ENCODE results near the gene CYTH2. TPM values are rescaled to one million over a fixed set of nuclear protein-coding genes. Genes with fewer than 3 reads are reported as not detected.
A peak's percentile ranks its signal among the peaks of the same experiment; 100 is the strongest.
"Not testable (repeated sequence)": the region's sequence is repeated elsewhere in the genome, so short reads cannot be mapped to it uniquely, and the experiment has no call there.

CYTH2 gene
- total RNA-seq, 1 donor from 2014 or later = 30.6 TPM

DNA sequence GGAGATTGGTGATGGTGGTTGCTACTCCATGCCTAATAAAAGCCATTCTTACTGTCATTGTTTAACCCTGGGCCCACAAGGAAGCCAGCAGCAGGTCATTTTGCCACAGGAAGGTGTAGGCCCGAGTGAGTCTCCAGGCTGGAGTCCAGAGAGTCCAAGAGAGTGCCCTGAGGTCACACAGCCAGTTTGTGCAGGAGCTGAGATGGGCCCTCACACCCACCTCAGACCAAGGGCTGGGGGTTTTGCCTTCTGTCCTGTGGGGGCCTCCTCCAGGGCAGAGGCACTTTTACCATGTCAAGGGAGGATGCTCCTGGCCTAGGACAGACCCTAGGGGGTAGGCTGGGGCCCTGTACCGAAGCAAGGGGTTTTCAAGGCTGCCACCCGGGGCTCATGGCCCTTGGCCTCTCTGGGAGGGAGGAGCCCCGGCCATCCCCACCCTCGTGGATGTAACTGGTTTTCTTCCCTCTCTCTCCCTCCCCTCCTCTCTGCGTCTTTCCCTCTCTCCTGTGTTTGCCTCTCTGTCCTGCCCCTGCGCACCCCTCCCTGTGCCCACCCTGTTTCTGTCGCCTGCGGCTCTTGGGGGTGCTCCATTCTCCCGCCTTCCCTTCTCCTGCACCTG lies 8.0 kb downstream of the CYTH2 start:
- Mint-ChIP-seq H3K4me1 (peaks cover 20% of the 10 kb centered on the region), H3K36me3 (ENCODE audit: low read depth) (peaks cover 34% of the 10 kb centered on the region), H3K4me3 (no peak overlapping the region), H3K27me3 (no peaks in the 10 kb centered on the region), H3K9me3 (no peaks in the 10 kb centered on the region), H3K27ac (no peak overlapping the region)
- no peak for DNase-seq
- intact Hi-C loops (cut with micrococcal nuclease) = no loop called here

GRCh38 chr19:48477698-48478338 lies 8.6 kb downstream of the CYTH2 start:
- no peaks in the 10 kb centered on the region for H3K27me3 Mint-ChIP-seq
- H3K4me3 Mint-ChIP-seq = no peak overlapping the region
- intact Hi-C loops (cut with micrococcal nuclease) = no loop called here
- no peaks in the 10 kb centered on the region for H3K9me3 Mint-ChIP-seq
- no peak overlapping the region for H3K27ac Mint-ChIP-seq
- DNase-seq = no peak
- H3K4me1 Mint-ChIP-seq = peaks cover 20% of the 10 kb centered on the region
- H3K36me3 Mint-ChIP-seq (ENCODE audit: low read depth) = peaks cover 30% of the 10 kb centered on the region

- Mint-ChIP-seq H3K4me3 (no peak overlapping the region), H3K4me1 (peaks cover 20% of the 10 kb centered on the region)
- intact Hi-C loops (cut with micrococcal nuclease) = no loop called here
These were observed 9.4 kb downstream of the CYTH2 start for GRCh38 chr19:48478339-48479256.

DNA sequence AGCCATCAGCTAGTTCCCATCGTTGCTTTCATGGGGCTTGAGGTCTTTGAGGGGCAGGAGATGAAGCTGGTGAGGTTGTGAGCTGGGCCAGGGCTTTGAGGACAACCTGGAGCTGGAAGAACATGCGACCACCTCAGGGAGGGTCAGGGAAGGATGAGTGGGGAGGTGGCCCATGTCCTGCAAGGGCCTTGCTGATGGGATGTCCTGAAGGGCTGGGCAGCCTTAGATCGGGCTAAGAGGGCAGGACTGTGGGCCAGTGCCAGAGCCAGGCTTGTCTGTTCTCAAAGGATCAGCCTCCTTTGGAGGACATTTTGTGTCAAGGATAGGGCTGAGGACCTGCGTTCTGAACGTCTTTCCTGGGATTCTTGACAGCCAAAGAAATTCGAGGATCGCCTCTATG lies 10.5 kb downstream of the CYTH2 start:
- no peaks in the 10 kb centered on the region for H3K27me3 Mint-ChIP-seq
- intact Hi-C loops (cut with micrococcal nuclease) = no loop called here
- H3K4me1 Mint-ChIP-seq = peaks cover 19% of the 10 kb centered on the region
- DNase-seq = no peak
- H3K4me3 Mint-ChIP-seq = peak overlapping the region; percentile 39
- no peaks in the 10 kb centered on the region for H3K9me3 Mint-ChIP-seq
- H3K36me3 Mint-ChIP-seq (ENCODE audit: low read depth) = peaks cover 18% of the 10 kb centered on the region
- peak overlapping the region; percentile 54 for H3K27ac Mint-ChIP-seq

More at GRCh38 chr19:48478339-48479256, 9.4 kb downstream of the CYTH2 start:
- no peaks in the 10 kb centered on the region for H3K27me3 Mint-ChIP-seq
- no peak for DNase-seq
- H3K27ac Mint-ChIP-seq = no peak overlapping the region
- no peaks in the 10 kb centered on the region for H3K9me3 Mint-ChIP-seq
- H3K36me3 Mint-ChIP-seq (ENCODE audit: low read depth) = peaks cover 24% of the 10 kb centered on the region

DNA sequence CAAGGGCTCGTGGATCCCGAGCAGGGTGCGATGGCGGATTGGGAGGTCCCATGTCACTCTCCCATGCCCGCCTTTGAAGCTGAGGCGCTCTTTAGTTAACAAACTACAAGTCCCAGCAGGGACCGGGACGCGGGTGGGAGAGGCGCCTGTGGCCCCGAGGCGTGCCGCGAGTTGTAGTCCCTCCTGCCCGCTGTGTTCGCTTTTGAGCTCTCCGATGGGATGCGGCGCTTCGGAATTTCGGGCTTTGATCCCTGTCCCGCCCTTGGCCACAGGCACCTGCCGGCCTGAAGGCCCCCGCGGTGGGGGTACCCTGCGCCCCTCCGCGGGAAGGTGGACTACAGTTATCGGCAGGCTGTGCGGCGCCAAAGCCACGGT lies 11.0 kb downstream of the CYTH2 start:
- peak overlapping the region; percentile 87 for H3K4me3 Mint-ChIP-seq
- intact Hi-C loops (cut with micrococcal nuclease) = no loop called here
- DNase-seq = peak; percentile 73
- H3K27ac Mint-ChIP-seq = peak overlapping the region; percentile 90
- peaks cover 19% of the 10 kb centered on the region for H3K4me1 Mint-ChIP-seq
- no peaks in the 10 kb centered on the region for H3K27me3 Mint-ChIP-seq
- H3K9me3 Mint-ChIP-seq = no peaks in the 10 kb centered on the region
- H3K36me3 Mint-ChIP-seq (ENCODE audit: low read depth) = peaks cover 15% of the 10 kb centered on the region

- peak; percentile 90 for DNase-seq
- intact Hi-C loops (cut with micrococcal nuclease) = no loop called here
- peak overlapping the region; percentile 87 for H3K4me3 Mint-ChIP-seq
- peaks cover 19% of the 10 kb centered on the region for H3K4me1 Mint-ChIP-seq
- peak overlapping the region; percentile 90 for H3K27ac Mint-ChIP-seq
- H3K27me3 Mint-ChIP-seq = no peaks in the 10 kb centered on the region
- H3K36me3 Mint-ChIP-seq (ENCODE audit: low read depth) = peaks cover 10% of the 10 kb centered on the region
- H3K9me3 Mint-ChIP-seq = no peaks in the 10 kb centered on the region
These were observed 11.7 kb downstream of the CYTH2 start for GRCh38 chr19:48480558-48481500.

GRCh38 chr19:48481846-48482639 lies 12.9 kb downstream of the CYTH2 start:
- intact Hi-C loops (cut with micrococcal nuclease) = no loop called here
- peak overlapping the region; percentile 34 for H3K27ac Mint-ChIP-seq
- H3K4me1 Mint-ChIP-seq = peaks cover 19% of the 10 kb centered on the region
- H3K27me3 Mint-ChIP-seq = peaks cover 2% of the 10 kb centered on the region
- no peaks in the 10 kb centered on the region for H3K9me3 Mint-ChIP-seq
- H3K36me3 Mint-ChIP-seq (ENCODE audit: low read depth) = peaks cover 6% of the 10 kb centered on the region
- no peak for DNase-seq
- H3K4me3 Mint-ChIP-seq = peak overlapping the region; percentile 87

GRCh38 chr19:48483301-48483700 lies 14.1 kb downstream of the CYTH2 start:
- no peaks in the 10 kb centered on the region for H3K9me3 Mint-ChIP-seq
- intact Hi-C loops (cut with micrococcal nuclease) = no loop called here

DNA sequence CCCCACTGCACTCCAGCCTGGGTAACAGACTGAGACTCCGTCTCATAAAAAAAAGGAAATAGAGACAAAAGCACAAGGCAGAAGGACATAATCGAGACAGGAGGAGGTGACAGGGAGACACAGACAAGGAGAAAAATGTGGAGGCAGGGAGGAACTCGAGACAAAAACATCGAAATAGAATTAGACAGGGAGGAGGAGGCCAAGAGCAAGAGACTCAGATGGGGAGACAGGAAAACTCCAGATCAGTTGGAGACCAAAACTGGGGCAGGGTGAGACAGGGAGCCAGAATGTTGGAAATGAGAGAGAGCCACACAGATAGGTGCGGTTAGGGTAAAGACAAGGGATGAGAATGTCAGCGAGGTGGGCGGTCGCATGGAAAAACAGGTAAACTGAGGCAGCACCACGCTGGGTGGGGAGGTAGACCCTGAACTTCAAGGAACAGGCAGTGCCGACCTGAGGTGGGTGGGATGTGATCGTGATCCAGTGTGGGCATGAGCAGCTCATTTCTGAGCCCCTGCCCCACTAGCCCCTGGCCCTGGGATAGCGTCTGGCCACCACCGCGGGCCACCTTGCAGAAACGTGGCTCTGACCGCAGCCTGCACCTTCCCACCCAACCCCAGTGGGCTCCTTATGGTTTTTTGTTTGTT lies 15.2 kb downstream of the CYTH2 start:
- Mint-ChIP-seq H3K9me3 (no peaks in the 10 kb centered on the region), H3K36me3 (ENCODE audit: low read depth) (peaks cover 6% of the 10 kb centered on the region), H3K4me1 (peaks cover 19% of the 10 kb centered on the region), H3K27ac (no peak overlapping the region), H3K27me3 (peaks cover 2% of the 10 kb centered on the region), H3K4me3 (no peak overlapping the region)
- no peak for DNase-seq
- intact Hi-C loops (cut with micrococcal nuclease) = no loop called here

More at GRCh38 chr19:48483301-48483700, 14.1 kb downstream of the CYTH2 start:
- Mint-ChIP-seq H3K4me3 (no peak overlapping the region), H3K27ac (no peak overlapping the region), H3K27me3 (peaks cover 2% of the 10 kb centered on the region), H3K36me3 (ENCODE audit: low read depth) (peaks cover 6% of the 10 kb centered on the region), H3K4me1 (peaks cover 19% of the 10 kb centered on the region)
- DNase-seq = no peak

- intact Hi-C loops (cut with micrococcal nuclease) = no loop called here
- peaks cover 21% of the 10 kb centered on the region for H3K4me1 Mint-ChIP-seq
- no peak overlapping the region for H3K4me3 Mint-ChIP-seq
These were observed 15.9 kb downstream of the CYTH2 start for GRCh38 chr19:48484931-48485612.

DNA sequence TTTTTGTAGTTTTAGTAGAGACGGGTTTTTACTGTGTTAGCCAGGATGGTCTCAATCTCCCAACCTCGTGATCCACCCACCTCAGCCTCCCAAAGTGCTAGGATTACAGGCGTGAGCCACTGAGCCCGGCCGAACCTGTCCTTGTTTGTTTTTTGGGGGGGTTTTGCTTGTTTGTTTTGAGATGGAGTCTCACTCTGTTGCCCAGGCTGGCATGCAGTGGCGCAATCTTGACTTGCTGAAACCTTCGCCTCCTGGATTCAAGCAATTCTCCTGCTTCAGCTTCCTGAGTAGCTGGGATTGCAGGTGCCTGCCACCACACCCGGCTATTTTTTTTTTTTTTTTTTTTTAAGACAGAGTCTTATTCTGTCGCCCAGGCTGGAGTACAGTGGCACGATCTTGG lies 17.5 kb downstream of the CYTH2 start:
- DNase-seq; H3K36me3 Mint-ChIP-seq (ENCODE audit: low read depth); H3K9me3 Mint-ChIP-seq; H3K27ac Mint-ChIP-seq; intact Hi-C loops (cut with micrococcal nuclease); H3K4me3 Mint-ChIP-seq: not testable (repeated sequence)
- Mint-ChIP-seq H3K4me1 (peaks cover 15% of the 10 kb centered on the region), H3K27me3 (peaks cover 11% of the 10 kb centered on the region)

More at GRCh38 chr19:48484931-48485612, 15.9 kb downstream of the CYTH2 start:
- peaks cover 4% of the 10 kb centered on the region for H3K36me3 Mint-ChIP-seq (ENCODE audit: low read depth)
- H3K9me3 Mint-ChIP-seq = no peaks in the 10 kb centered on the region
- H3K27me3 Mint-ChIP-seq = peaks cover 4% of the 10 kb centered on the region
- no peak overlapping the region for H3K27ac Mint-ChIP-seq
- no peak for DNase-seq

- no peak for DNase-seq
- peaks cover 17% of the 10 kb centered on the region for H3K27me3 Mint-ChIP-seq
- H3K4me1 Mint-ChIP-seq = peaks cover 20% of the 10 kb centered on the region
- no peaks in the 10 kb centered on the region for H3K9me3 Mint-ChIP-seq
- no peak overlapping the region for H3K27ac Mint-ChIP-seq
- intact Hi-C loops (cut with micrococcal nuclease) = no loop called here
- no peak overlapping the region for H3K4me3 Mint-ChIP-seq
- H3K36me3 Mint-ChIP-seq (ENCODE audit: low read depth) = peaks cover 2% of the 10 kb centered on the region
These were observed 18.4 kb downstream of the CYTH2 start for GRCh38 chr19:48487544-48487943.
